Testis (tissue), 3 donors: ENCODE data around the gene BLOC1S3. TPM values are rescaled to one million over a fixed set of nuclear protein-coding genes. Genes with fewer than 3 reads are reported as not detected.

Experiments used
- DNase-seq: peaks from one replicate; pipeline ENCODE4 v3.0.0-alpha.2; 2019
- H3K27ac ChIP-seq, 2 donors: fragments of 200-600 bp; sonication (generic); one replicate each; pipeline ENCODE4 v1.5.1; 2019
- H3K27me3 ChIP-seq: fragments of 200-600 bp; sonication (generic); one replicate; pipeline ENCODE4 v1.5.1; 2019
- H3K36me3 ChIP-seq: fragments of 200-600 bp; sonication (generic); one replicate; pipeline ENCODE4 v1.5.1; 2017; ENCODE audit warnings: low read depth; ENCODE audit errors: missing control alignments
- H3K4me1 ChIP-seq: fragments of 200-600 bp; sonication (generic); one replicate; pipeline ENCODE4 v1.5.1; 2019
- H3K4me3 ChIP-seq, 2 donors: fragments of 200-600 bp; sonication (generic); one replicate each; pipeline ENCODE4 v1.5.1; 2017 to 2019
- H3K9me3 ChIP-seq: fragments of 200-600 bp; sonication (generic); one replicate; pipeline ENCODE4 v1.5.1; 2017
- POLR2A ChIP-seq: fragments of 450-650 bp; IDR thresholded peaks from one replicate; pipeline ENCODE4 v1.6.1; 2017; ENCODE audit warnings: antibody characterized with exemption, mild to moderate bottlenecking, moderate library complexity
- WGBS, 2 donors: methylation state at CpG; one replicate each; pipeline ENCODE4 v1.1.5; 2018; 5-methylcytosine and 5-hydroxymethylcytosine counted together
- intact Hi-C: fragments of 100-400 bp; cut with DNase I; formaldehyde crosslinking; loops from one replicate; pipeline ENCODE4 v1.15.1; 2023; ENCODE audit warnings: low total_unique reads
- polyA plus RNA-seq: library from polyadenylated mRNA; stranded (reverse); fragments of 350-450 nt; fragmentation: Illumina TruSeq; extraction: RNeasy Lipid Tissue Mini Kit (QIAGEN cat#74804); gene quantifications from one replicate; pipeline ENCODE4 v1.2.3, GENCODE V29; 2014; ENCODE audit warnings: low read depth, low replicate concordance; ENCODE audit not compliant: insufficient read depth
- total RNA-seq, 2 donors: library from RNA; depleted of rRNA; stranded (reverse); fragments of >200 nt; gene quantifications; one replicate each; pipeline ENCODE4 v1.2.3, GENCODE V29; 2016
- TF ChIP-seq, protein P1 (sequence below), 3 experiments: fragments of 450-650 bp in 2 of 3; fragments of 200-600 bp in 1 of 3; sonication (generic) in 1 of 3; IDR thresholded peaks; one replicate each; pipeline ENCODE4 v1.5.1; 2016 to 2019; ENCODE audit warnings: antibody characterized with exemption in 3 of 3, mild to moderate bottlenecking in 2 of 3, moderate library complexity in 1 of 3

The BLOC1S3 gene
- total and polyA plus RNA-seq, 3 donors from 2014 or later, result 14.1 to 43.7 (median 38.2) TPM

DNA sequence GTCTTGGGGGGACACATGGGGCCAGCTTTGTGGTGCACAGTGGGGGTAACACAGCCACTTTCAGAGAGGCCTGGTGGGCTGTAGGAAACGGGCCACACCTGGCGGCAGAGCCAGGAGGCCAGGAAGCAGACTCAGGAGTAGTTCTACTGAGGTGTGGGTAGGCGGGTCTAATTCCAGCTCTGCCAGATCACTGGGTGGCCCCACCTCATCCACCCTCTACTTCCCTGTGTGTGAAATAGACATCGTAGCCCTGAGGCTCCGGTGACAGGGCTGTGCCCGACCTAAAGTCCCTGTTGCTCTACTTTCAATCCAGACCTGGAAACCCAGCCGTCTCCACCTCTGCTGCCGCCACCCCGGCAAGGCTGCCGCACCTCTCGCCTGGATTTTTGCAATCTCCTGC, 21.8 kb upstream of the BLOC1S3 start:
- H3K9me3 ChIP-seq, result no peaks in the 10 kb centered on the region
- no peak for DNase-seq
- H3K4me1 ChIP-seq, result peaks cover 16% of the 10 kb centered on the region
- no peak for TF ChIP-seq POLR2A
- TF ChIP-seq, protein P1, sequence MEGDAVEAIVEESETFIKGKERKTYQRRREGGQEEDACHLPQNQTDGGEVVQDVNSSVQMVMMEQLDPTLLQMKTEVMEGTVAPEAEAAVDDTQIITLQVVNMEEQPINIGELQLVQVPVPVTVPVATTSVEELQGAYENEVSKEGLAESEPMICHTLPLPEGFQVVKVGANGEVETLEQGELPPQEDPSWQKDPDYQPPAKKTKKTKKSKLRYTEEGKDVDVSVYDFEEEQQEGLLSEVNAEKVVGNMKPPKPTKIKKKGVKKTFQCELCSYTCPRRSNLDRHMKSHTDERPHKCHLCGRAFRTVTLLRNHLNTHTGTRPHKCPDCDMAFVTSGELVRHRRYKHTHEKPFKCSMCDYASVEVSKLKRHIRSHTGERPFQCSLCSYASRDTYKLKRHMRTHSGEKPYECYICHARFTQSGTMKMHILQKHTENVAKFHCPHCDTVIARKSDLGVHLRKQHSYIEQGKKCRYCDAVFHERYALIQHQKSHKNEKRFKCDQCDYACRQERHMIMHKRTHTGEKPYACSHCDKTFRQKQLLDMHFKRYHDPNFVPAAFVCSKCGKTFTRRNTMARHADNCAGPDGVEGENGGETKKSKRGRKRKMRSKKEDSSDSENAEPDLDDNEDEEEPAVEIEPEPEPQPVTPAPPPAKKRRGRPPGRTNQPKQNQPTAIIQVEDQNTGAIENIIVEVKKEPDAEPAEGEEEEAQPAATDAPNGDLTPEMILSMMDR (IDR thresholded peaks at IDR 0.05), result no peak
- no peaks in the 10 kb centered on the region for H3K36me3 ChIP-seq
- H3K4me3 ChIP-seq, result no peak overlapping the region
- WGBS, 2 donors, result 84 to 85% methylated on average over 11 of the region's 11 CpGs
- intact Hi-C loops, result no loop called here
- no peak overlapping the region for H3K27ac ChIP-seq
- H3K27me3 ChIP-seq, result no peaks in the 10 kb centered on the region

DNA sequence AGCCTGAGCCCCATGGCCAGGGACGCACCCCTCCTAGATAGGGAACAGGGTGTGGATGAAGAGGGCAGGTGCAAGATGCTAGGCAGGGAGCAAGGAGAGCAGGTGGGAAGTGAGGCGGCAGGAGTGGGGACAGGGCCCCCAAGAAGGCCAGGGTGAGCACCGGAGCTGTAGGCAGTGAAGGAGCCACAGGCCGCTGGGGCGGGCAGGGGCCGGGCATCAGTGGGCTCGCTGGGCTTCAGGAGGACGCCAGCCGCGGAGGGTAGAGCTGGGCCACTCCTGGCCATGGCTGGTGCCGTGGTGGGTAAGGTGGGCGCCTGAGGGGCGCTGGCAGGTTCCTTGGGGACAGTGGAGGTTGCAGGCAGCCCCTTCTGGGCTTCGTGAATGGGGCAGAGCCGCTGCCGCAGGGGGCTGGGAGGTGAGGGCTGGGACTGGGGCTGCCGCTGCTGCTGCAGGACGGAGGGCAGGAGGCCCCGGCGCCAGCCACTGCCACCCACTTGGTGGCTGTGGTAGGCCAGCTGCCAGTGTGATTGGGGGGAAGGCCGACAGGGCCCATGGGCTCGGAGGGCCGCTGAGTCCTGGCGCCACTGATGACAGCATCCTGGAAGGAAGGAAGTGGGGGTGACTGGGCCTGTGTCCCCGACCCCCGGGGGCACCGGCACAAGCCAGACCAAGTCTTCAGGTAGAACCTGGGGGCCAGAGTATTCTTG, 19.9 kb upstream of the BLOC1S3 start:
- 78 to 86% methylated on average over 9 to 27 of the region's 27 CpGs for WGBS, 2 donors

DNA sequence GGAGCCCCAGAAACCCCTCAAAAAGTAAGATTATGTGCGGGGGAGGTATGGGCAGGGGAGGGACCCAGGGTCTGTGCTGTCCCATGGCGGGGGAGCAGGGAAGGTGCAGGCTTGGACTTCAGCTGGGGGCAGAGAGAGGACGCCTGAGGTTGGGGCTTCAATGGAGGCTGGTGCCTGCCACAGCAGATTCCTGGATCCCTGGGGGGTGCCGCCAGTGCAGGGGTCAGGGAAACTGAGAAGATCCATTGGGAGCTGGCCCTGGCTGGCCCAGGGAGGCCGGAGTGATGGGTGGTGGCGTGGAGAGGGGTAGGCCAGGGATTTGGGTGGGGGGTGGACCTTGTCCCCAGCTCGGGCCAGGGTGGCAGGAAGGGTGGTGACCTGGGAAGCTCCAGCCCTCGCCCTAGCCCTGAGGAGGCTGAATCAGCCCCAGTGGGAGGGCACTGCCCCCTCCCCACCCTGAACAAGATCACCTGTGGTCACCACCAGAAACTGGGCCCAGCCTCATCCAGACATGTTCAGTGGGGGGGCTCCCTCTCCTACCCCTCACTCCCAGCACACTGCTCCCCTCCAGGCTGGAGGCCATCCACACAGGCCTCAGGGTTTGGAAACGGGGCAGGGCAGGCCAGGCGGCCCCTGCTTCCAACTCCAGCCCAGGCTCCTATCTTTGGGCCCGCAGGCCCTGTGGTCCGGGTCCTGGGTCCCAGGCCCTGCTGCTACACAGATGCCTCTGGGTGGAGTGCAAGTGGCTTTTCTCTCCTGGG, 19.2 kb upstream of the BLOC1S3 start:
- 87 to 91% methylated on average over 5 to 12 of the region's 12 CpGs for WGBS, 2 donors
- DNase-seq, result no peak
- Histone ChIP-seq H3K9me3 (no peaks in the 10 kb centered on the region), H3K4me3 (no peak overlapping the region), H3K27ac (no peak overlapping the region), H3K36me3 (no peaks in the 10 kb centered on the region), H3K27me3 (no peaks in the 10 kb centered on the region), H3K4me1 (peaks cover 3% of the 10 kb centered on the region)
- intact Hi-C loops, result no loop called here
- TF ChIP-seq POLR2A, result no peak
- TF ChIP-seq, protein P1 (IDR thresholded peaks at IDR 0.05), result no peak

More for the DNA sequence above, 19.9 kb upstream of the BLOC1S3 start:
- TF ChIP-seq POLR2A, result no peak
- TF ChIP-seq, protein P1 (IDR thresholded peaks at IDR 0.05), result no peak
- Histone ChIP-seq H3K9me3 (no peaks in the 10 kb centered on the region), H3K4me1 (peaks cover 6% of the 10 kb centered on the region), H3K4me3 (no peak overlapping the region), H3K27me3 (no peaks in the 10 kb centered on the region), H3K36me3 (no peaks in the 10 kb centered on the region), H3K27ac (no peak overlapping the region)
- DNase-seq, result no peak
- intact Hi-C loops, result no loop called here

DNA sequence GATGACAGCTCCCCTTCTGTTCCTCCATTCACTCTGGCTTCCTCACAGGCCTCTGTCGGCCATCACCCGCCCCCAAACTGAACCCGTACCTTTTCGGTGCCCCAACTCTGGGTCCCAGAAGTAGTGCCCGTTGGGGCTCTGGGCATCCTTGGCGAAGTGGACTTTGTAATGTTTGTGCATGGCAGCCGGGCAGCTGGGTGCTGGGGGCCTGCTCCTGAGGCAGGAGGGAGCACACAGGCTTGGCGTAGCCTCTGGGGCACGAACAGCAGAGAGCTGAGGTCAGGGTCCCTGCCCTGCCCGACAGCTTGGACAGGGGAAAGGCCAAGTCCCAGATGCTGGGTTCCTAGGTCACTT, 18.6 kb upstream of the BLOC1S3 start:
- TF ChIP-seq, protein P1 (IDR thresholded peaks at IDR 0.05), result no peak
- no peak for TF ChIP-seq POLR2A
- no peak overlapping the region for H3K4me3 ChIP-seq
- H3K4me1 ChIP-seq, result peaks cover 6% of the 10 kb centered on the region
- no peak overlapping the region for H3K27ac ChIP-seq
- intact Hi-C loops, result no loop called here
- H3K27me3 ChIP-seq, result no peaks in the 10 kb centered on the region
- H3K36me3 ChIP-seq, result no peaks in the 10 kb centered on the region
- no peaks in the 10 kb centered on the region for H3K9me3 ChIP-seq
- 67 to 74% methylated on average over 6 to 10 of the region's 10 CpGs for WGBS, 2 donors
- DNase-seq, result no peak
